SU-DHL-6 (cell line): Measurements from ENCODE around the gene APC.

Experiments used
- H2AFZ ChIP-seq: fragments of 200-600 bp; sonication (generic); 2 replicates; pipeline ENCODE4 v1.6.1; 2014; ENCODE audit warnings: low read depth, mild to moderate bottlenecking, moderate library complexity, mixed read lengths, antibody characterized with exemption, low read length; ENCODE audit not compliant: severe bottlenecking
- H3F3A ChIP-seq: fragments of 200-600 bp; shearing (Covaris generic); 2 replicates; pipeline ENCODE4 v1.6.0; 2016; ENCODE audit warnings: antibody characterized with exemption, mild to moderate bottlenecking; ENCODE audit not compliant: insufficient read depth
- H3K27ac ChIP-seq: fragments of 200-600 bp; sonication (generic); 2 replicates; pipeline ENCODE4 v1.5.1; 2016; ENCODE audit warnings: low read depth, mild to moderate bottlenecking, low read length, moderate library complexity, mixed read lengths
- H3K27me3 ChIP-seq: fragments of 200-600 bp; sonication (generic), shearing (Covaris generic); 2 replicates; pipeline ENCODE4 v1.6.0; 2014; ENCODE audit warnings: mild to moderate bottlenecking, low read length
- H3K36me3 ChIP-seq: fragments of 200-600 bp; sonication (generic); 2 replicates; pipeline ENCODE4 v1.6.1; 2014; ENCODE audit warnings: mild to moderate bottlenecking, low read length, mixed read lengths
- H3K4me2 ChIP-seq: fragments of 300-600, 200-600 bp; shearing (Covaris generic), sonication (generic); 2 replicates; pipeline ENCODE4 v1.6.0; 2014; ENCODE audit warnings: low read length, low read depth, mild to moderate bottlenecking; ENCODE audit not compliant: poor library complexity, severe bottlenecking
- H3K4me3 ChIP-seq: fragments of 200-600 bp; sonication (generic); 2 replicates; pipeline ENCODE4 v1.5.1; 2014; ENCODE audit warnings: antibody characterized with exemption, low read length, mild to moderate bottlenecking, mixed read lengths; ENCODE audit not compliant: insufficient read depth, poor library complexity, severe bottlenecking
- H3K79me2 ChIP-seq: fragments of 200-600 bp; sonication (generic); 2 replicates; pipeline ENCODE4 v1.6.1; 2014; ENCODE audit warnings: mild to moderate bottlenecking, low read length, moderate library complexity; ENCODE audit not compliant: insufficient read depth
- H3K9ac ChIP-seq: fragments of 200-600 bp; sonication (generic); 2 replicates; pipeline ENCODE4 v1.7.0; 2014; ENCODE audit warnings: mild to moderate bottlenecking, low read length
- H3K9me2 ChIP-seq: fragments of 200-600 bp; sonication (generic); replicated peaks from 2 replicates; pipeline ENCODE4 v1.6.1; 2014; ENCODE audit warnings: low read length; ENCODE audit not compliant: insufficient read depth
- H3K9me3 ChIP-seq: fragments of 200-600 bp; sonication (generic); 2 replicates; pipeline ENCODE4 v1.6.1; 2014; ENCODE audit warnings: low read length, mixed read lengths; ENCODE audit not compliant: insufficient read depth
- H4K20me1 ChIP-seq: fragments of 200-600 bp; sonication (generic); 2 replicates; pipeline ENCODE4 v1.6.1; 2014; ENCODE audit warnings: low read depth, mild to moderate bottlenecking, antibody characterized with exemption, low read length, moderate library complexity, mixed read lengths
- CTCF ChIP-seq: fragments of 200-600 bp; sonication (generic); IDR thresholded peaks from one replicate; pipeline ENCODE4 v1.5.1; 2017; ENCODE audit warnings: antibody characterized with exemption, mild to moderate bottlenecking, low read length, moderate library complexity; ENCODE audit not compliant: insufficient read depth, poor library complexity, severe bottlenecking
- EZH2phosphoT487 ChIP-seq: fragments of 200-600 bp; sonication (generic), shearing (Covaris generic); conservative IDR thresholded peaks from 2 replicates; pipeline ENCODE4 v1.6.1; 2018; ENCODE audit warnings: mild to moderate bottlenecking, antibody characterized with exemption, low read length, moderate library complexity, mixed read lengths

APC gene

GRCh38 chr5:112694853-112695709 is 42.6 kb upstream of the APC start:
- no peaks in the 10 kb centered on the region for H3K36me3 ChIP-seq
- H3K4me2 ChIP-seq = no peak overlapping the region
- H3K9ac ChIP-seq = no peak overlapping the region
- H3K27ac ChIP-seq = no peak overlapping the region
- no peaks in the 10 kb centered on the region for H3F3A ChIP-seq
- H3K9me2 ChIP-seq = no peaks in the 10 kb centered on the region
- H3K9me3 ChIP-seq = no peaks in the 10 kb centered on the region
- no peak for TF ChIP-seq CTCF
- TF ChIP-seq EZH2phosphoT487 = no peak
- no peak overlapping the region for H2AFZ ChIP-seq
- H3K79me2 ChIP-seq = no peaks in the 10 kb centered on the region
- no peaks in the 10 kb centered on the region for H4K20me1 ChIP-seq
- no peaks in the 10 kb centered on the region for H3K27me3 ChIP-seq
- no peak overlapping the region for H3K4me3 ChIP-seq

DNA sequence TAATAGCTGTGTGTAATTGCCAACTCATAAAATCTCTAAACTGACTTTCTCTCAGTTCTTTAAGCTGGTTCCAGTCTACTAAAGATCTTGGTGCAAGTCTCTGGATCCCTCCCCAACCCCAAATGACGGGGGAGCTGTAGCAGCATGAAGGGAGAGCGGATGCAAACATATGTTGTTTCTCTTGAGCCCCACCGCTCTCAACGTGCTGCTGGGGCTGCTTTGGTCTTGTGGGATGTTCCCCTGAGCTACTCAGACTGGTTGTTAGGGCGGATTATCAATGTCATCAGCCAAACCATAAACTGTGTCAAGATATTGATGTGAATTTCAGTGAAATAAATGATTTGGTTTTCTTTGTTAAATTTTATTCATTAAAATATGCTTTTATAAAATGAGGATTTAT is 40.9 kb upstream of the APC start:
- Histone ChIP-seq H3K36me3 (no peaks in the 10 kb centered on the region), H3K9ac (no peak overlapping the region), H2AFZ (no peak overlapping the region), H3K79me2 (no peaks in the 10 kb centered on the region), H3K4me2 (no peak overlapping the region), H4K20me1 (no peaks in the 10 kb centered on the region), H3F3A (no peaks in the 10 kb centered on the region), H3K4me3 (no peak overlapping the region), H3K27ac (no peak overlapping the region), H3K9me3 (no peaks in the 10 kb centered on the region), H3K9me2 (no peaks in the 10 kb centered on the region), H3K27me3 (no peaks in the 10 kb centered on the region)
- TF ChIP-seq CTCF (no peak), EZH2phosphoT487 (no peak)

GRCh38 chr5:112697322-112697721 is 40.4 kb upstream of the APC start:
- Histone ChIP-seq H4K20me1 (no peaks in the 10 kb centered on the region), H3K36me3 (no peaks in the 10 kb centered on the region), H3K27ac (no peak overlapping the region), H2AFZ (peak overlapping the region; percentile 5), H3K4me2 (no peak overlapping the region), H3K27me3 (no peaks in the 10 kb centered on the region), H3K9me3 (no peaks in the 10 kb centered on the region), H3K9me2 (no peaks in the 10 kb centered on the region), H3K9ac (no peak overlapping the region), H3F3A (no peaks in the 10 kb centered on the region), H3K4me3 (no peak overlapping the region), H3K79me2 (no peaks in the 10 kb centered on the region)
- no peak for TF ChIP-seq CTCF
- TF ChIP-seq EZH2phosphoT487 = no peak
